NB4 (cell line): Measurements from ENCODE around the gene KDM6B.

Experiments used
- CTCF ChIP-seq: IDR thresholded peaks from one replicate; pipeline ENCODE4 v1.5.1; 2012; ENCODE audit warnings: low read depth, low read length
- MAX ChIP-seq: IDR thresholded peaks from 2 replicates; pipeline ENCODE4 v1.6.1; 2011; ENCODE audit warnings: low read depth, low read length
- MYC ChIP-seq: IDR thresholded peaks from 2 replicates; pipeline ENCODE4 v1.6.1; 2011; ENCODE audit warnings: low read depth, low read length
- POLR2A ChIP-seq: IDR thresholded peaks from 2 replicates; pipeline ENCODE4 v1.6.1; 2011; ENCODE audit warnings: mild to moderate bottlenecking; ENCODE audit not compliant: insufficient read length; ENCODE audit errors: extremely low read depth

DNA sequence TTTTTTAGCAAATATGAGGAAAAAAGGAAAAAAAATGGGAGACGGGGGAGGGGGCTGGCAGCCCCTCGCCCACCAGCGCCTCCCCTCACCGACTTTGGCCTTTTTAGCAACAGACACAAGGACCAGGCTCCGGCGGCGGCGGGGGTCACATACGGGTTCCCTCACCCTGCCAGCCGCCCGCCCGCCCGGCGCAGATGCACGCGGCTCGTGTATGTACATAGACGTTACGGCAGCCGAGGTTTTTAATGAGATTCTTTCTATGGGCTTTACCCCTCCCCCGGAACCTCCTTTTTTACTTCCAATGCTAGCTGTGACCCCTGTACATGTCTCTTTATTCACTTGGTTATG is 19.6 kb downstream of the KDM6B start:
- TF ChIP-seq CTCF (no peak), POLR2A (no peak), MAX (no peak), MYC (no peak)
